ENCODE results near the gene ATP13A5.

Gene ATP13A5

DNA sequence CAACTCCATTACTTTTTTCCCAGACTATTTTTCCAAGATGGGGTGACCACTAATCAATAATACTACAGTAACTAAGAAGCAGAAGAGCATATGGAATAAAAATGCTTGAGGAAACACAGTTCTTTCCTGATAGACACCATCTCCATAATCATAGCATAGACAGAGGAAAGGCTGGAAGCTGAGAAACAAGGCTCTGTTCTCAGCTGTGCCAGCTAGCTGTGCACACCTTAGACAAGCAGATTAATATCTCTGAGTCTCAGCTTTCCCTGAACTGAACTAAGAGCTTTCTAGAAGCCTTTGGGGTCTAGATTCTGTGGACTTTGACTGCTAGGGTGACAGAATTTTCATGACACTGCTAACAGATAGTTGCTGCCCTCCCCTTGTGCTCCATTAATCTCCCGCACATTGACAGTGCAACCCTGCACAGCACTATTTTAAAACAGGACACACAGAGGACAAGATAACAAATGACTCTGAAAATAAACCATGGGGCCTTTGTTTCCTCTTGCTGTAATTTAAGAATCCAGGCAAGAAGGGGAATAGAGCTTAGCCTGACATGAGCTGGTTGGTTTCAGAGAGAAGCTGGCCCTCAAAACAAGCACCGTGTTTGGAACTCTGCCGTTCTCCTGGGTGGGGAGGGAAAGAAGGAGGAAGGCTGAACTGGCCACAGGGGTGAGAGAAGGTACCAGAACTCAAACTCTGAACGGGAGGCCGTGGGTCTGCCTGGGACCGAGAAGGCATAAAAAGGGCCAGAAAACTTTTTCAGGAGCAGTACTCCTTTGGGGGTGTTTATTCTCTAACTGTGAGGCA, 67.4 kb downstream of the ATP13A5 start:
- Histone ChIP-seq H3K36me3 (ENCODE audit: insufficient read depth, low read length) (no peaks in the 10 kb centered on the region), H3K27ac (ENCODE audit: low read depth, low read length) (no peak overlapping the region), H3K27me3 (ENCODE audit: insufficient read depth, low read length) (no peaks in the 10 kb centered on the region), H3K4me3 (ENCODE audit: low read length) (no peak overlapping the region), H3K9ac (ENCODE audit: low read depth, low read length) (no peak overlapping the region), H3K4me1 (ENCODE audit: insufficient read depth, low read length) (peaks cover 10% of the 10 kb centered on the region; the same call in 1 of the 2 replicates), H3K9me3 (ENCODE audit: insufficient read depth, low read depth, low read length) (no peaks in the 10 kb centered on the region)
- 92% methylated on average over 6 of the region's 6 CpGs for WGBS

- H3K36me3 ChIP-seq (ENCODE audit: insufficient read depth, low read length): no peaks in the 10 kb centered on the region
- H3K4me1 ChIP-seq (ENCODE audit: insufficient read depth, low read length): no peaks in the 10 kb centered on the region
- no peak overlapping the region for H3K27ac ChIP-seq (ENCODE audit: low read depth, low read length)
- H3K9ac ChIP-seq (ENCODE audit: low read depth, low read length): no peak overlapping the region
- 92% methylated on average over 1 of the region's 1 CpG for WGBS
- H3K9me3 ChIP-seq (ENCODE audit: insufficient read depth, low read depth, low read length): no peaks in the 10 kb centered on the region
- no peaks in the 10 kb centered on the region for H3K27me3 ChIP-seq (ENCODE audit: insufficient read depth, low read length)
- no peak overlapping the region for H3K4me3 ChIP-seq (ENCODE audit: low read length)
Measured at GRCh38 chr3:193305356-193305755, 73.2 kb downstream of the ATP13A5 start.

DNA sequence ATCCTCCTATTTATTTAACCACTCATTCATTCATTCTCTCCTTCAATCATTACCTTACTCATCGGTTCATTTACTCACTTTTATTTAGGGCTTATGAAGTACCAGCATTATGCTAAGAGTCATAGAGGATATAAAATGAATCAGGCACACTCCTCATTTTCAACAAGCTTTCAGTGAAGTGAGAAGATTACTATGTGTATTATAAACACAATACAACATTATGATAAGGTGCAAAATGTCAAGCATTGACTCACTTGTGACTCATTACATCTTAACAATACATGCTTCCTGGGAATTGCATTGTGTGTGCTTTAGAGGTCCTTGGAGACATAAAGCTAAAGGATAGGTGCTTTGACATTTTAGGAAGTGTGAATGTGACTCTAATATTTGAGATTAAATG, 77.1 kb downstream of the ATP13A5 start:
- H3K36me3 ChIP-seq (ENCODE audit: insufficient read depth, low read length): no peaks in the 10 kb centered on the region

DNA sequence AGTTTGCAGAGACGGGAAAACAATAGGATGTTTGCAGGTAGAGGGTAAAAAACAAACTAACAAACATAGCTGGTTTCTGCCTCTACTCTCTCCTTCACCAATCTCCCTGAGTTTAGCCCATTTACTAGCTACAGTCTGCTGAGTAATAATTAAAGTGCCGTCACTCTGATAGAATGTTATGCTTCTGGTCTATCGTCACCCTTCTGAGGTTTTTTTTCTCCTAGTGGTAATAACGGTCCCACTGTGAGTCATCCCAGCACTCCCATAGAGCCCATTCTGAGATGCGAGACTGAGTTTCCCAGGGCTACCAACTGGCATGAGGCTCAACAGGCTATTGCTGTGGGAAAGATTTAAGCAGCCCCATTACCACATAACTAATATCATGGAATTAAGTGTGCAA, 81.1 kb downstream of the ATP13A5 start:
- Histone ChIP-seq H3K4me3 (ENCODE audit: low read length) (no peak overlapping the region), H3K9me3 (ENCODE audit: insufficient read depth, low read depth, low read length) (peaks cover 1% of the 10 kb centered on the region; the same call in 1 of the 2 replicates), H3K9ac (ENCODE audit: low read depth, low read length) (no peak overlapping the region), H3K4me1 (ENCODE audit: insufficient read depth, low read length) (no peaks in the 10 kb centered on the region), H3K27me3 (ENCODE audit: insufficient read depth, low read length) (no peaks in the 10 kb centered on the region), H3K36me3 (ENCODE audit: insufficient read depth, low read length) (no peaks in the 10 kb centered on the region), H3K27ac (ENCODE audit: low read depth, low read length) (no peak overlapping the region)
- WGBS: 88% methylated on average over 4 of the region's 5 CpGs

More for the DNA sequence above, 77.1 kb downstream of the ATP13A5 start:
- 100% methylated on average over 1 of the region's 1 CpG for WGBS
- no peaks in the 10 kb centered on the region for H3K27me3 ChIP-seq (ENCODE audit: insufficient read depth, low read length)
- no peaks in the 10 kb centered on the region for H3K9me3 ChIP-seq (ENCODE audit: insufficient read depth, low read depth, low read length)
- no peak overlapping the region for H3K4me3 ChIP-seq (ENCODE audit: low read length)
- no peak overlapping the region for H3K9ac ChIP-seq (ENCODE audit: low read depth, low read length)
- H3K4me1 ChIP-seq (ENCODE audit: insufficient read depth, low read length): no peaks in the 10 kb centered on the region
- no peak overlapping the region for H3K27ac ChIP-seq (ENCODE audit: low read depth, low read length)

DNA sequence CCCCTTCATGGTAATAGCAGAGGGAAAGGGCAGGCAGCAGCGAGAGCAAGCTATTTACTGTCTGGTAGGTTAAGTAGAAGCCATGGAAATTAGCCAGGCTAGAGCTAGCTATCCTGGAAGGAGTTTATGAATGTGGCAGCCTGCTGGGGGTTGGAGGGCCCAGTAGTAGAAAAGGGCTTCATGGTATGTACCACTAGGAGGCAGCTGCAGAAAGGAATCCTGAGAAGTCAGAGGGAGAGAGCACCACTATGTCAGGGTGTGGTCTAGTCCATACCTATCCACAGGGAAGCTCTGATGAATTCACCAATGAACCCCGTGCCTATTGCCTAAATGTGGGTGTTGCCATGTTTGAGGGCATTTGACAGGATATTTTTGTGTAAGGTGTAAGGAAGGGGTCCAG, 82.6 kb downstream of the ATP13A5 start:
- Histone ChIP-seq H3K36me3 (ENCODE audit: insufficient read depth, low read length) (no peaks in the 10 kb centered on the region), H3K27me3 (ENCODE audit: insufficient read depth, low read length) (no peaks in the 10 kb centered on the region), H3K9me3 (ENCODE audit: insufficient read depth, low read depth, low read length) (peaks cover 15% of the 10 kb centered on the region), H3K4me3 (ENCODE audit: low read length) (no peak overlapping the region), H3K4me1 (ENCODE audit: insufficient read depth, low read length) (no peaks in the 10 kb centered on the region), H3K27ac (ENCODE audit: low read depth, low read length) (no peak overlapping the region), H3K9ac (ENCODE audit: low read depth, low read length) (no peak overlapping the region)
- WGBS: 86% methylated on average over 2 of the region's 2 CpGs

DNA sequence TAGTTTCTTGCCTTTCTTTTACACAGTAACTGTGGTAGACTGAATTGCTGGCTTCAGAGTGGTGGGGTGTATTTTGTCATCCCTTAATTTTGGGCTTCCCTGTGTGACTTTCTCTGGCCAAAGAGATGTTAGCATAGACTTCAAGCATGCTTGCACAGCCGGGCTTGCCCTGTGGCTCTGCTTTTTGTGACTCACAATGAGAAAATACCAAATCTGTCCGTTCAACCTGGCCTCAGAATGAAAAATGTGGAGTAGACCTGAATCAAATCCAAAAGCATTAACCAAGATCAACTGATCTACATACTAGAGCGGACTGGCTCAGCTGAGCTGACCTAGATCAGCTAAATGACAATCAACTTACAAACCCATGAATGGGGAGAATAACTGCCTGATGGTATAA, 86.2 kb downstream of the ATP13A5 start:
- Histone ChIP-seq H3K27ac (ENCODE audit: low read depth, low read length) (no peak overlapping the region), H3K9ac (ENCODE audit: low read depth, low read length) (no peak overlapping the region), H3K27me3 (ENCODE audit: insufficient read depth, low read length) (no peaks in the 10 kb centered on the region), H3K4me1 (ENCODE audit: insufficient read depth, low read length) (no peaks in the 10 kb centered on the region), H3K4me3 (ENCODE audit: low read length) (no peak overlapping the region), H3K36me3 (ENCODE audit: insufficient read depth, low read length) (no peaks in the 10 kb centered on the region), H3K9me3 (ENCODE audit: insufficient read depth, low read depth, low read length) (peaks cover 20% of the 10 kb centered on the region)
- WGBS: 90% methylated on average over 3 of the region's 3 CpGs

- H3K4me1 ChIP-seq (ENCODE audit: insufficient read depth, low read length): peaks cover 3% of the 10 kb centered on the region; the same call in 1 of the 2 replicates
- no peaks in the 10 kb centered on the region for H3K9me3 ChIP-seq (ENCODE audit: insufficient read depth, low read depth, low read length)
- H3K9ac ChIP-seq (ENCODE audit: low read depth, low read length): no peak overlapping the region
- WGBS: 87% methylated on average over 2 of the region's 3 CpGs
- H3K36me3 ChIP-seq (ENCODE audit: insufficient read depth, low read length): no peaks in the 10 kb centered on the region
- H3K27ac ChIP-seq (ENCODE audit: low read depth, low read length): no peak overlapping the region
- H3K27me3 ChIP-seq (ENCODE audit: insufficient read depth, low read length): no peaks in the 10 kb centered on the region
- H3K4me3 ChIP-seq (ENCODE audit: low read length): no peak overlapping the region
Measured at GRCh38 chr3:193271101-193271840, 107.3 kb downstream of the ATP13A5 start.

GRCh38 chr3:193270451-193270850, 108.1 kb downstream of the ATP13A5 start:
- H3K4me3 ChIP-seq (ENCODE audit: low read length): no peak overlapping the region
- no peaks in the 10 kb centered on the region for H3K9me3 ChIP-seq (ENCODE audit: insufficient read depth, low read depth, low read length)
- no peaks in the 10 kb centered on the region for H3K27me3 ChIP-seq (ENCODE audit: insufficient read depth, low read length)
- peaks cover 3% of the 10 kb centered on the region; the same call in 1 of the 2 replicates for H3K4me1 ChIP-seq (ENCODE audit: insufficient read depth, low read length)
- H3K27ac ChIP-seq (ENCODE audit: low read depth, low read length): no peak overlapping the region
- 100% methylated on average over 3 of the region's 3 CpGs for WGBS
- H3K36me3 ChIP-seq (ENCODE audit: insufficient read depth, low read length): no peaks in the 10 kb centered on the region
- H3K9ac ChIP-seq (ENCODE audit: low read depth, low read length): no peak overlapping the region

- H3K4me3 ChIP-seq (ENCODE audit: low read length): no peak overlapping the region
- H3K4me1 ChIP-seq (ENCODE audit: insufficient read depth, low read length): peaks cover 3% of the 10 kb centered on the region; the same call in 1 of the 2 replicates
- no peaks in the 10 kb centered on the region for H3K36me3 ChIP-seq (ENCODE audit: insufficient read depth, low read length)
- H3K9ac ChIP-seq (ENCODE audit: low read depth, low read length): no peak overlapping the region
- no peak overlapping the region for H3K27ac ChIP-seq (ENCODE audit: low read depth, low read length)
- no peaks in the 10 kb centered on the region for H3K27me3 ChIP-seq (ENCODE audit: insufficient read depth, low read length)
- 95% methylated on average over 3 of the region's 3 CpGs for WGBS
- H3K9me3 ChIP-seq (ENCODE audit: insufficient read depth, low read depth, low read length): no peaks in the 10 kb centered on the region
Measured at GRCh38 chr3:193269343-193270028, 109.1 kb downstream of the ATP13A5 start.

DNA sequence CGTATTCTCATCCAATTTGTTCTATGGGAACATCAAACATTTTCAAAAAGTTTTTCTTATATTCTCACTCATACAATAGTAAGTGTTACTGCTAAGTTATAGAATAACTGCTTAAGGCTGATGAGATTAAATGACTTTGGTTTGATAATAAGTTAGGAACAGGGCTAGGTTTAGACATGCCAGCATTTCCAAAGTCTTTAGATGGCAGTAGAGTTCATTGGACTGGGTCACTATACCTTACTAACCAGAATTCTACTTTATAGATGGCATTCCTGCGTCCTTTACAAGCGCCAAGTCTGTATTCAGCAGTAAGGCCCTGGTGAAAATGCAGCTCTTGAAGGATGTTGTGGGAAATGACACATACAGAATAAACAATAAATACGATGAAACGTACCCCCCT, 115.8 kb downstream of the ATP13A5 start:
- 91% methylated on average over 5 of the region's 5 CpGs for WGBS
- Histone ChIP-seq H3K9me3 (ENCODE audit: insufficient read depth, low read depth, low read length) (no peaks in the 10 kb centered on the region), H3K4me3 (ENCODE audit: low read length) (no peak overlapping the region), H3K9ac (ENCODE audit: low read depth, low read length) (no peak overlapping the region), H3K27me3 (ENCODE audit: insufficient read depth, low read length) (no peaks in the 10 kb centered on the region), H3K36me3 (ENCODE audit: insufficient read depth, low read length) (no peaks in the 10 kb centered on the region), H3K4me1 (ENCODE audit: insufficient read depth, low read length) (no peaks in the 10 kb centered on the region), H3K27ac (ENCODE audit: low read depth, low read length) (no peak overlapping the region)

GRCh38 chr3:193261970-193262369, 116.6 kb downstream of the ATP13A5 start:
- Histone ChIP-seq H3K4me3 (ENCODE audit: low read length) (no peak overlapping the region), H3K27ac (ENCODE audit: low read depth, low read length) (no peak overlapping the region), H3K9ac (ENCODE audit: low read depth, low read length) (no peak overlapping the region), H3K27me3 (ENCODE audit: insufficient read depth, low read length) (no peaks in the 10 kb centered on the region), H3K36me3 (ENCODE audit: insufficient read depth, low read length) (no peaks in the 10 kb centered on the region), H3K4me1 (ENCODE audit: insufficient read depth, low read length) (no peaks in the 10 kb centered on the region), H3K9me3 (ENCODE audit: insufficient read depth, low read depth, low read length) (no peaks in the 10 kb centered on the region)
- 94% methylated on average over 1 of the region's 1 CpG for WGBS

Measured in HUES64 (cell line).